D721Med (cell line): ENCODE data around the gene MADD.

ENCODE experiments used
- DNase-seq: peaks from one replicate; pipeline ENCODE4 v3.0.0; 2011; ENCODE audit warnings: low spot score; ENCODE audit not compliant: insufficient read length
- FAIRE-seq: peaks from 2 replicates; lab custom pipeline; 2011; peaks lifted over from hg19 to GRCh38; lab: Jason Lieb, UNC
- CTCF ChIP-seq: IDR thresholded peaks from 2 replicates; pipeline ENCODE4 v1.5.1; 2012; ENCODE audit warnings: mild to moderate bottlenecking, control low read depth; ENCODE audit not compliant: insufficient read depth; ENCODE audit errors: missing control alignments

MADD gene

DNA sequence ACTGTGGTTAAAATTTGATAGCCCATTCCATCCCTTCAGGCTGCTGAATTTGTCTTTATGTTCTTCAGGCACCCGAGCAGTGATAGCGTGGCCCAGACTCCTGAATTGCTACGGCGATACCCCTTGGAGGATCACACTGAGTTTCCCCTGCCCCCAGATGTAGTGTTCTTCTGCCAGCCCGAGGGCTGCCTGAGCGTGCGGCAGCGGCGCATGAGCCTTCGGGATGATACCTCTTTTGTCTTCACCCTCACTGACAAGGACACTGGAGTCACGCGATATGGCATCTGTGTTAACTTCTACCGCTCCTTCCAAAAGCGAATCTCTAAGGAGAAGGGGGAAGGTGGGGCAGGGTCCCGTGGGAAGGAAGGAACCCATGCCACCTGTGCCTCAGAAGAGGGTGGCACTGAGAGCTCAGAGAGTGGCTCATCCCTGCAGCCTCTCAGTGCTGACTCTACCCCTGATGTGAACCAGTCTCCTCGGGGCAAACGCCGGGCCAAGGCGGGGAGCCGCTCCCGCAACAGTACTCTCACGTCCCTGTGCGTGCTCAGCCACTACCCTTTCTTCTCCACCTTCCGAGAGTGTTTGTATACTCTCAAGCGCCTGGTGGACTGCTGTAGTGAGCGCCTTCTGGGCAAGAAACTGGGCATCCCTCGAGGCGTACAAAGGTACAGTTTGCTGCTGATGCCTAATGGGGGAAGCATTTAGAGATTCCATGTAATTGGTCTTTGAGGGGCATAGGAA lies 4.7 kb downstream of the MADD start:
- no peak for TF ChIP-seq CTCF
- DNase-seq (no peak), FAIRE-seq (no peak)

DNA sequence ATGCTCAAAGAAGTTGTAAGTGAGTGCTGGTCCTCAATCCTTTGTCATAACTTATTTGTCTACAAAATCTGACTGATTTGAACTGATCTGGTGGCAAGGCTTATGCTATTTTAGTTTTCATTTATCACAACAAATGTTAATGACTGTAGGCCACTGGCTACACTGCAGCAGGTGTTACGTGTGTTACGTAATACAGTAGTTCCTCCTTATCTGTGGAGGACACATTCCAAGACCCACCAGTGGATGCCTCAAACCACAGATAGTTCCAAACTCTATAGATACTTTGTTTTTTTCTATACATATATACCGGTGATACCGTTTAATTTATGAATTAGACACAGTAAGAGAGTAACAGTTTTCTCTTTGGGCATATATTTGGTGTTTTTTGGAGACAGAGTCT lies 7.0 kb downstream of the MADD start:
- FAIRE-seq (no peak), DNase-seq (no peak)
- no peak for TF ChIP-seq CTCF

- FAIRE-seq (no peak), DNase-seq (no peak)
- no peak for TF ChIP-seq CTCF
Observed at GRCh38 chr11:47278058-47278457, 8.1 kb downstream of the MADD start.

- DNase-seq: no peak
- no peak for FAIRE-seq
- TF ChIP-seq CTCF: no peak
Observed at GRCh38 chr11:47278769-47279168, 8.8 kb downstream of the MADD start.

GRCh38 chr11:47280099-47280498 lies 10.2 kb downstream of the MADD start:
- DNase-seq (no peak), FAIRE-seq (no peak)
- TF ChIP-seq CTCF: no peak

- no peak for DNase-seq
Observed at GRCh38 chr11:47280860-47281259, 10.9 kb downstream of the MADD start.

More at GRCh38 chr11:47280860-47281259, 10.9 kb downstream of the MADD start:
- no peak for FAIRE-seq
- TF ChIP-seq CTCF: no peak
